HG03457 (cell line): ENCODE results near the gene PSMB11.

ENCODE experiments used
- ATAC-seq: cut with Tn5 transposase; IDR thresholded peaks from one replicate; pipeline ENCODE4 v1.9.1; 2021; ENCODE audit warnings: moderate number of reproducible peaks; ENCODE audit not compliant: unreplicated experiment

PSMB11 gene

DNA sequence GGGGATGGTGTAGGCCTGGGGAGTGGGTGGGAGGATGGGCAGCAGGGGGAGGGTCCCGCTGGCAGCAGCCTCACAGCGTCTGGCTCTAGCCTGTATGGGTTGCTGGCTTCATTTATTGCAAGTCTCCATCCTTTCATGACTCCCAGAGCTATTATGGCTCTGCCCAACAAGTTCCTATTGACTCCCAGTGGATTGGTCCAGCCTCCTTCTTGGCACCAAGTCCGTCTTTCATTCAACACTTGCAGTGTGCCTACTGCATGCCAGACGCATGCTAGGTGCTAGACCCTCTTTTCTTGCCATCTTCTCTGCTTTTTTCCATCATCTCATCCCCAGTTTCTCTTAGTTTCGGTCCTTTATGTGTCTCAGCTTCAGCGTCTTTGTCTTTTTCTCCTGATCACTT, 1.1 kb downstream of the PSMB11 start:
- no peak for ATAC-seq

DNA sequence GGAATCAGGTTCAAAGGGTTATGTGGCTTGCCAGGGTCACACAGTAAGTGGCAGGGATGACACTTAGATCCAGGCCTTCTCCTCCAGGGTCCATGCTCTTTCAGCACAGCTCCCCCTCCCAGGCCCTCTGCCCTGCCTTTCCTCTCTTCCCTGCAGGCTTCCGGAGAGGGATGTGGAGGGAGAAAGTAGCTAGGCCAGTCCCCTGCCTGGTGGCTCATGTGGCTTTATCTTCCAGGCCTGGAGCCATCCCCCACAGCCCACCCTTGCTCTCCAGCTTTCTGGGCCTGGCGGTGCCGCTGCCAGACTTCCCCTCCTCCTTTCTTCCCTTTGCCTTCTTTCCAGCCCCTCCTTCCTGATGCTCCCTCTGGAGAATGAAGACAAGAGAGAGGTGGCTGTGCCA, 1.7 kb downstream of the PSMB11 start:
- ATAC-seq = no peak

DNA sequence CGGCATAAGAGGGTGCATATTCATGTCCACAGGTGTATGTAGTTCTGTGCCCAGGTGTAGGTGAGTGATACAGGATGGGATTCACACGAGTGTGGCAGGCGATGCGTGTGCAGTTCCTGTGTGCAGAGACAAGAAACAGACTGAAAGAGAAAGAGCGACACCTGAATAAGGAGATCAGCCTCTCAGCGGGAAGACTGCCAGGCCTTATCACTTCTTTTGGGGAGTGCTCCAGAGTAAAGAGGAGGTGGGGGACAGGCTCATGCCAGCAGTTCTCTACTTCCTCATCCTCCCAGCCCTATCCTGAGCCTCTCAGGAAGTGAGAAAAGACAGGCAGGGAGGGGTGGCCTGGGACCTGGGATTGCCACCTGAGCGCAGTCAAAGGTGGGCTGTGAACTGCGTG, 2.8 kb downstream of the PSMB11 start:
- ATAC-seq = no peak

DNA sequence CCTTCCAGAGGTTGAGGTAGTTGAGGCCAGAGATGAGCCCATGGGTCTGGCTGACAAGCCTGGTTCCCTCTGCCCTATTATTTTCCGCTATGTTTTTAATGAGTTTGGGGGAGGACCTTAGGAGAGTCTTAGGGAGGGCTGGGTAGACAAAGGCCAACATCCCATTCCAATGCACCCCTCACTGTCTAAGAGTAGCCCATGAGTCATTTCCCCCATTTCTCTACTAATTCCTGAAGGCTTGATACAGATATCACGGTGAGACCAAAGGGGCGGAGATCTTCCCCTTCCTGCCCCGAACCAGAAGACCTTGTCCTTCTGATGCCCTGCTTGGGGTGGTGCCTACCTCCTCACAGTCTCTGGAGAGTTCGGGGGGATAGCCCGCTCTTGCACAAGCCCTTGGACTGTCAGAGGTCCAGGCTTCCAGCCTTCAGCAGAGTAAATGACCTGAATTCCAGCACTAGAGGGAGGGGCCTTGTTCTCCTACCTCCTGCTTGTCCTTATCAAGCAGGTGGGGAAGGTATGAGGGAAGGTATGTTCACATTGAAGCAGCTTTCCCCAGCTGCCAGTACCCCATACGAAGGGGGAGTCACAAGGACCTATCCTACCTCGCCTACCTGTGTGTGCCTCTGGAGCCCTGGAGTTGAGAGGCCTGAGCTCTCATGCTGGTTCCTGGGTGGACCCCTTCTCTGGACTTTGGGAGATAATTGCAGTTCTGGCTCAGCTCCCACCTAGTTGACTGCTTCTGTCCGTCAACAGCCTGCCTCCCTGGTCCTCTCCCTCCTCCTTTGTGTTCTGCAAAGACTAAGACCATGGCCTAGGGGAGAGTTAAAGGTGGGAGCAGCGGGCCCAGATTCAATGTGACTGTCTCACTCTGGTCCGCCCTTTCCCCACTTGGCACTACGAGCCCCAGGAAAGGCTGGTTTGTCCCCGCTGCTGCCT, 3.7 kb downstream of the PSMB11 start:
- ATAC-seq = no peak

DNA sequence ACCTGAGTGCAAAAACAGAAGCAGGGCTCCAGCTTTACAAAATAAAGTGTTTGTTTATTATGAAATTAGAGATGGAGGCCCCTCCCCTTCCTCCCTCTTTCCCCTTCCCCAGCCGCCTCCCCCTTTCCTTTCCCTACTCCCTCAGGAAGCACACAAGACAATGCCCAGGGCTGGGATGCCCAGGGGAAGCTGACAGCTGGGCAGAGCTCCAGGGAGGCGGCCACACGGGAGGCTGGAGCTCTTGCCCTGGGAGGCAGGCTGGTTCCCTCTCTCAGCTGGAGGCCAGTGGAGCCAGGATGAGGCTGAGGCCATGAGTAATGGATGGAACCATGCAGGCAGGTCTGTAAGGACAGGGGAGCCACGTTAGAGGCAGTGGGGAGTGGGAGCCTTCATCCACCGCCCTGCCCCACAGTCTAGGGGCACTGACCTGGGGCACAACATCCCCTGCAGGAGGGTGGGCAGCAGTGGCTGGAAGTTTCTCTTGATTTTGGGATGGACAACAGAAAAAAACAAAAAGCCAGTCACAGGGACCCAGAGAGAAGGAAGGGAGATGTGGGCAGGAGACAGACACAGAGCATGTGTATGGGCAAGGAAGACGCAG, 5.1 kb downstream of the PSMB11 start:
- ATAC-seq = no peak

DNA sequence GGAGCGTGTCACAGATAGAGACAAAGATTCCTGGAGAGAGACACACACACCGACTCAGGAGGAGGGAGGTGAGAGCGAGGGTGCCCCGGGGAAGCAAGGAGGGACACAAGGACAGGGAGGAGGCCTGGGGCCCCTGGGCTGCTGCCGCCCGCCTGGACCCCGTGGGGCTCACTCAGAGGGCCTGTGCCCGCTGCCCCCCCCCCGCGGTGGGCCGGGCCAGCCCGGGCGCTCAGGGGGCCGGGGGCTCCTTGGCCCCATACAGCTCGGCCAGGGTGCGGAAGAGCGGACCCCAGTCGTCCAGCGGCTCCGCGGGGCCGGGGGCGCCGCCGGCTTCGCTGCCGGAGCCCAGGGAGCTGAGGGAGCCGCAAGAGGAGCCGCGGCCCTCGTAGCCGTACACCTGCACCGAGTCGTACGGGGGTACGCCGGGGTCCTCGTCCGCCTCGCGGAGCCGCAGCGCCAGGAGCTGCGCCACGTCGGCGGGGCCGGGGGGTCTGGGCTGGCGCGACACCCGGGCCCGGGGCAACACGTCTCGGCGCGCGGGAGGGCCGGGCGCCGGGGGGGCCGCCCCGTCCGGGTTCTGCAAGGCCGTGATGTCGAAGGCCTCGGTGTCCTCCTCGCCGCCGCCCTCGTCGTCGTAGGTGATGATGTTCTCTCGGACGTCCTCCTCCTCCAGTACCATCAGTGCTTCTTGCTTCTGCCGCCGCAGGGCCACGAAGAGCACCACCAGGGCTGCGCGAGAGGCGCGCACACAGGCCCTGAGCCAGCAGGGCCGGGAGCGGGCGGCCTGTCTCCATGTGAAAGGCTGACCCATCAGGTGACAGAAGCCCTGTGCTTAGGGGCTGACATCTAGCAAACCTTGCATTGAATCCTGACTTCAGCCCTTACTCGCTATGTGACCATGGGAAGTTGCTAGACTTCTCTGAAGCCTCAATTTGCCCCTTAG, 6.0 kb downstream of the PSMB11 start:
- ATAC-seq = no peak

DNA sequence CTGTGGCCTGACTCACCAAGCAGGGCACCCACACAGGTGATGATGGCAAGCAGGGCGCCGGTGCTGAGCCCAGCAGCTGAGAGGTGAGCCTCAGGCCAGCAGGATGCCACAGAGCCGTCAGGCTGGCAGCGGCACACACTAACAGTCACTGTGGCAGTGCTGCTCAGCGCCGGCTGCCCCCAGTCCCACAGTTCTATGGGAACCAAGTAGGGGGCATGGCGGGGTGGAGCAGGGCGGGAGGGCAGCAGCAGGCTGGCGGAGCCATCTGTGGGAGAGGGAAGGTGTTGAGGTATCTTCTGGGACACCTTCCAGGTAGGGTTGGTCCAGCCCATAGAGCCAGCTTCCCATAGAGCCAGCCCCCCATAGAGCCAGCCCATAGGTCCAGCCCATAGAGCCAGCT, 7.0 kb downstream of the PSMB11 start:
- no peak for ATAC-seq

DNA sequence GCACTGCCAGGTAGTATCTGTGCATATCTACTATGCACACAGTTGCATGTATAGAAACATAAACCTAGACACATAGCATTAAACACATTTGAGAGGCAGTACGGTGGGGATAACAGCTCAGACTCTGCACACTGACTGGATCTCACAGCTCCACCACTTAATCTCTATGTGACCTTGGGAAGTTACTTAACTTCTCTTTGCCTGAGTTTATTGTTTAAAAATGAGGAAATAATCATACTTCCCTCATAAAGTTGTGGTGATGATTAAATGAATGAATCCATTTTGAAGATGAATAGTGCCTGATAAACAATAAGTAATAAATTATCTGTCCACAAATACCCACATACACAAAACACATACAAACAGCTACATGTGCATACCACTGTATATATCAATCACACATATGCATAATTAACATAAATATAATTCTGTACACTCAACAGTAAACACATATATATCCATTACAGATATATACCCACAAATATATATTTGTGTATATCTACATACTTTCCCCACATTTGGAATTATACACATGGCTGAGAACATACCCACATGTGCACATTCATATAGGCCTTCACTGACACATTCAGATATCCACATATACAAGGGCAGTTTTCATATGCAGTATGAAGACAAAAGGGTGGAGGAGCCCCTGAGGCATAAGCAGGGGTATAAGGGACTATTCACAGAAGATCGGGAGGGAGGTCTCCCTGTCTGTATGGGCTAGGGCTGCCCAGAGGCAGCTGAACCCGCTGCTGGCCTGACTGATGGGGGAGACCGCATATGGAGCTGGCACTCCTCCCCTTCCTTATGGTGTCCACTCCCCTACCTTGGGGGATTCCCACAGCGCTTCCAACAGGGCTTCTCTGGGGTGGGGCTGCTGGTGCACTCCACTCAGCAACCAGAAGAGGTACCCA, 9.4 kb downstream of the PSMB11 start:
- ATAC-seq = no peak

DNA sequence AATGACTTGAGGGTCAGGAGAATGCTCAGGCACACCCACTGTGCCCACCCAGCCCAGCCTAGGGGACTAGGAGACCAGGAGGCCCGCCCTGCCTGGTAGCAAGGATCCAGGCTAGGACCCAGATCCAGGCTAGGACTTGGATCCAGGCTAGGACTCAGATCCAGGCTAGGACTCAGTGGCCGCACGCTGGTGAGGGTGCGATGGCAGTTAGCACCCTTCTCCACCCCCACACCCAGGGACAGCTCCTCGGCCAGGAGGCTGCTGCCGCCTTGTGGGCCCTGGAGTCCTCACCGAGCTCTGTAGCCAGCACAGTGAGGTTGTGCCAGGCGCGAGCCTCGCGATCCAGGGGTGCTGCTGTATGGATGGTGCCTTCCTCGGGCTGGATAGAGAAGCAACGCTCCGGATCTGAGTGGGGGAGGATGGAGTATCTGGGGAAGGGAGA, 10.2 kb downstream of the PSMB11 start:
- no peak for ATAC-seq

DNA sequence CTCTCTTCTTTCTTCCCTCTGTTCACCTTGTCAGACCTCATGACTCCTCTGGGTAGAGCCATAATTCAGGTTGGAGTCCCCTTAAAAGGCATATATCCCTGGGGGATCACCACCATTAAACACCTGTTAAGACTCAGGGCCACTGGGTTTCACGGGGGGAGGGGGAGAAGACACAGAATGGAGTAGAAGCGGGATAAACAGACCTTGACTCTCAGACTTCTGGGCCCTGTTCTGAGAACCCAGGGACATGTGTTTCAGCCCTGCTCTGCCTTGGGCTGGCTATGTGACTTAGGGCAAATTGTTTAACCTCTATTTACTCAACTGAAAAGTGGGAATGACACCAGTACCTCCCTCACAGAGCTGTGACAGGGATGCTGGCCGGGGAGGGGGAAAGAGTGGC, 10.7 kb downstream of the PSMB11 start:
- no peak for ATAC-seq

DNA sequence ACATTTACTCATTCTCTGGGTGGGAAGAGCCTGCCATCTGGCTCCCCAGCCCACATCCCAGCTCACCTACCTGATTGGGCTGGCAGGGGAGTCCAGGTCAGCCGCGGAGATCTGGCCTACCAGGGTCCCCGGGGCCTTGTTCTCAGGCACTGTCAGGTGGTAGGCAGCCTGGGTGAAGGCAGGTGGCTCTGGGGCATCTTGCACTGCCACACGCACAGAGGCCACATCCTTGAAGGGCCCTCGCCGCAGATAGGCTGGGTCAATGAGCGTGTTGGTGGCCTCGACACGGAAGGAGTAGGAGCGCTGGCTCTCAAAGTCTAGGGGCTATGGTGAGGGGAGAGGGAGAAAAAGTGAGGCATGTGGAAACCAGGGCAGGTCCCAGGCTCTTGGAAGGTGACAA, 11.4 kb downstream of the PSMB11 start:
- no peak for ATAC-seq

DNA sequence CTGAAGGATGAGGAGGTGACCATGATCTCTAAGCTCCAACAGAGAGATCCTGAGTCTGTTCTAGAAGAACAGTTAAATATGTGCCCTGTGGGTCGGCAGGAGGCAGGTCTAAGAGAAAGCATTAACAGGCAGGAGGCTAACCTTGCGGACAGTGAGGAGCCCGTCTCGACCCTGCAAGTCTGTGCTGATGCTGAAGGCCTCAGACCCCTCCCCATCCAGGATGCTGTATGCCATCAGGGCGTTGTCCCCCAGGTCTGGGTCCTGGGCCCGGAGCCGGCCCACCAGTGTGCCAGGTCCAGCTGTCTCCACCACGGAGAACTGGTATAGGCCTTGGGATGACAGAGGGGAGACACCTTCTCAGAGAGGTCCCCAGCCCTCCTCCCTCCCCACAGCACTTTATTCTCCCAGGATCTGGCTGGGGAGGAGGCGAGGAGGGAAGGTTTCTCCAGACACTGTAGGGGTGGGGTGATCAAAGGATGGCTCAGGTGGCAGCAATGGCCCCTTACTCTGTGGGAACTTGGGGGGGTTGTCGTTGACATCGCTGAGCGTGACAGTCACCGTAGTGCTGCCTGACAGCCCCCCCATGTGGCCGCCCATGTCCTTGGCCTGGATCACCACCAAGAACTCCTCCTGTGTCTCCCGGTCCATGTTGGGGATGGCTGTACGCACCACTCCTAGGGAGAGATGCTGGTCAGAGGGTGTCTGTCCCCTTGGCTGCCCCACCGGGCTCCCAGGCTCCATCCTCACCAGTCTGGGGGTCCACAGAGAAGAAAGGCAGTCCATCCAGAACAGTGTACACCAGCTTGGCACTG, 12.2 kb downstream of the PSMB11 start:
- ATAC-seq = no peak

DNA sequence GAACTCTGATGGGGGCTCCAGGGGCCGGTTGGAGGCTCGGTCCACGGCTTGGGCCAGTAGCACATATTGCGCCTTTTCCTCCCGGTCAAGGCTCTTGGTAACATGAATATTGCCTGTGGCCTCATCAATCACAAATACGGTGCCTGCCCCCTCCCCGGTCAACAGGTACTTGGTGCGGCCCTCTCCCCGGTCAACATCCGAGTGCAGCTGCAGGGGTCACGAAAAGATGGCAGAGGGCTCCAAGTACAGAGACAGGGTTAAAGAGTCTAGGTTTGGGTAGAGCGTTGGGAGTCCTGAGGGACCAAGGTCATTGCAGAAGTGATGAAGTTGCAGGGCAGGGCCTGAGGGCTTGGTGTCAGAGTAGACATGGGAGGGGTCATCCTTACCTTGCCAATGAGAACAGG, 13.1 kb downstream of the PSMB11 start:
- no peak for ATAC-seq

DNA sequence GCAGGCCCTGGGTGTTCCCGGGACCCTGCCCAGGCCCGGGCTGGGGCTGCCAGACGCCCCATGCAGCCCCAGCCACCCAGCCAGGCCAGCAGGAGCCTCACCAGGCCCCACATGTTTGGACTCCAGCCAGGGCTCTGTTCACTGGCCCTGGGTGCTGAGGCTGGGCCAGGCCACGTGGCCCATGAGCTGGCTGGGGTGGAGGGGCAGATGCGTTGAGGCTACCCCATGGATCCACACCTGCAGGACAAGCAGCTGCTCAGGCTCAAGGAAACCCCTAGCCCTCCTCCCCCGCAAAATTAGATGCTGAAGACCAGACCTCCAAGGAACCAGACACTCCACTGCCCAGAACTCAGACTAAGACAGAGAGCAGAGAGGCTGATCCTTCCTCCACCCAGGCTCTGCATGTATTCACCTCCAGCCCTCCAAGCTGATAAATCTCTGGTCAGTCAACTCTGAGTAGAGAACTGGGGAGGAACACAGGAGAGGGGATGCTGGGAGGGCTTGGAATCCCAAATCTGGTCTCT, 13.7 kb downstream of the PSMB11 start:
- no peak for ATAC-seq

DNA sequence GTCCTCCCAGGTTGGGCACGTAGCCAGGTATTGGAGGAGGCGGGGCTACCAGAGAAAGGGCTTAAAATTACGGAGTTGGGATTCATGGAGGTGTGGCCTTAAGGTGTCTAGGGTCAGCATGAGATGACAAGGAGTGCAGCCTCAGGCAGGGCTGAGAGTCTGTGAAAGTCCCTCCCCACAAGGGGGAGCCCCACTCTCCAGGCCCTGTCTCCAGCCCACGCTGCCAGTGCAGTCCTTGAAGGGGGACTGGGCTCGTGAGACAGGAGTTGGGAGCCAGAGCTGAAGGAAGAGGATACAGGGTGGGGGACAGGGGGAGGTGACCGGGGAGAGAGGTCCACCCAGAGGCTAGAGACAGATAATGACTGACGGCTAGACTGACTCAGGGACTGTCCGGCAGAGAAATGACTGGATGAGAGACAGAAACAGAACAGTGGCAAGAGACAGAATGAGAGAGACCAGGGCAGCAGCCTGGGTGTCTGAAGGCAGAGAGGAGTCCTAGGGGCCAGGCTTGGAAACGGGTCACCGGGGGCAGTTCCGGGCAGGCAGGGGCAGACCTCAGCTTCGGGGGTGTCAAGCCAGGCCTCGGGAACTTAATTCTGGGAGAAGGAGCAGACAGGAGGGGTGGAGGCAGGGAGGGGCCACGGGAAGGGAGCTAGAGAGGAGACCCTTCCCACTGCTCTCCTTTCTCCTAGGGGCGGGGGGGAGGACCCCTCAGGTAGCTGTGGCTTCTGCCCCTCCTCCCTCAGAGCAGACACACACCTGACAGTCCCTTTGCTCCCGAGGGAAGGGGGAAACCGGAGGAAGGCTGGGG, 14.3 kb downstream of the PSMB11 start:
- ATAC-seq = peak; percentile 48

DNA sequence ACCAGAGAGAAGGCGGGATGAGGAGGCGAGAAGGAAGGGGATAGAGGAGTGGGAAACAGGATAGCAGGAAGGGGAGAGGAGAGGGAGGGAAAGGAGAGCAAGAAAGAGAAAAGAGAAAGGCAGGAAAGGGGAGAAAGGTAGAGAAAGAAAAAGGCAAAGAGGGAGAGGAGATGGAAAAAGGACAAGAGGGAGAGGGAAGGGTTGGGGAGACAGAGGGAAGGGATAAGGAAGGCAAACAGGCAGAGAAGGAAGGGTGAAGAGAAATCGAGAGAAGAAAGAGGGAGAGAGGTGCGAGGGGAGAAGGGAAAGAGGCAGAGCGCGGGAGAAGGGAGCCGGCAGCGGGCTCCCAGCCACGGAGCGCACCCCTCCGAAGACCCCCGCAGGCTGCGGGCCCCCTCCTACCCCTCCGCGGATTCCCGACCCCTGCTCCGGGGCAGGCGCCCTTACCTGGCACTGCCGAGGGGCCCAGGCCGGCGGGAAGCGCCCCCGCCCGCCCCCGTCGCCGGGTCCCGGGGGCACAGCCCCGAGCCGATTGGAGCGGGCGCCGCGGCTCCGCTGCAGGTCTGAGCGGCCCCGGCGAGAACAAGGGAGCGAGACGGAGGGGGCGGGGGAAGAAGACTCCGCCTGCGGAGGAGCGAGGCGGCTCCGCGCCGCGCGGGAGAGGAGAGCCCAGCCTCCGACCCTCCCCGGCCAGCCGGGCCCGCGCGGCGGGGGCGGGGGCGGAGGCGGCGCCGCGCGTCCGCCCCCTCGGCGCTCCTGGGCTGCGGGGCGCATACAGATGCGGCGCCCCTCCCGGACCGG, 15.1 kb downstream of the PSMB11 start, which contains the start of gene CDH24:
Gene CDH24, minus strand, starts transcription at position 565 of the 801 bp plus-strand sequence. CDS start 1,787 bp downstream, outside the sequence.
- ATAC-seq = no peak
